PC-3 (cell line): ENCODE data around the gene CES2.

Source experiments
- EZH2 ChIP-seq: fragments of 300-600 bp; sonication (generic); IDR thresholded peaks from one replicate; pipeline ENCODE4 v1.6.1; 2017; ENCODE audit warnings: antibody characterized with exemption, mild to moderate bottlenecking, low read length; ENCODE audit not compliant: unreplicated experiment
- TF ChIP-seq, protein P1 (sequence below): fragments of 300-600 bp; sonication (generic); conservative IDR thresholded peaks from 2 replicates; pipeline ENCODE4 v1.5.1; 2017; ENCODE audit warnings: antibody characterized with exemption, low read depth, mild to moderate bottlenecking, low read length

DNA sequence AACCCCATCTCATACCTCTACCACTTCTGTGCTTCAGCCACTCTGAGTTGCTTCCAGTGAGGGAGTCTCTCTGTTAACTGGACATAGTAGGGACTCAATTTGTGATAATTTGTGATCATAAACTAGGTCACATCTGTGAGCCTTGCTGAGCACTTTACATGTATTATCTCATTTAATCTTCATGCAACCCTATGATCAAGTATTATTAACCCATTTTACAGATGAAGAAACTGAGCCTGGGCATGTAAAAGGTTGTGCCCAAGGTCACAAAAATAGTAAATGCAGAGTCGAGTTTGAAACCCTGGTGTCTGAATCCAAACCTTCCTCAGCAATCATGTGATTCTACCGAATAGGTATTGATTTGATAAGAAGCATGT is 36.4 kb upstream of the CES2 start:
- TF ChIP-seq, protein P1, sequence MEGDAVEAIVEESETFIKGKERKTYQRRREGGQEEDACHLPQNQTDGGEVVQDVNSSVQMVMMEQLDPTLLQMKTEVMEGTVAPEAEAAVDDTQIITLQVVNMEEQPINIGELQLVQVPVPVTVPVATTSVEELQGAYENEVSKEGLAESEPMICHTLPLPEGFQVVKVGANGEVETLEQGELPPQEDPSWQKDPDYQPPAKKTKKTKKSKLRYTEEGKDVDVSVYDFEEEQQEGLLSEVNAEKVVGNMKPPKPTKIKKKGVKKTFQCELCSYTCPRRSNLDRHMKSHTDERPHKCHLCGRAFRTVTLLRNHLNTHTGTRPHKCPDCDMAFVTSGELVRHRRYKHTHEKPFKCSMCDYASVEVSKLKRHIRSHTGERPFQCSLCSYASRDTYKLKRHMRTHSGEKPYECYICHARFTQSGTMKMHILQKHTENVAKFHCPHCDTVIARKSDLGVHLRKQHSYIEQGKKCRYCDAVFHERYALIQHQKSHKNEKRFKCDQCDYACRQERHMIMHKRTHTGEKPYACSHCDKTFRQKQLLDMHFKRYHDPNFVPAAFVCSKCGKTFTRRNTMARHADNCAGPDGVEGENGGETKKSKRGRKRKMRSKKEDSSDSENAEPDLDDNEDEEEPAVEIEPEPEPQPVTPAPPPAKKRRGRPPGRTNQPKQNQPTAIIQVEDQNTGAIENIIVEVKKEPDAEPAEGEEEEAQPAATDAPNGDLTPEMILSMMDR = no peak
- no peak for TF ChIP-seq EZH2
